ENCODE results near the gene LRCOL1.
"Not testable (repeated sequence)": the region's sequence is repeated elsewhere in the genome, so short reads cannot be mapped to it uniquely, and the experiment has no call there.

Gene LRCOL1

DNA sequence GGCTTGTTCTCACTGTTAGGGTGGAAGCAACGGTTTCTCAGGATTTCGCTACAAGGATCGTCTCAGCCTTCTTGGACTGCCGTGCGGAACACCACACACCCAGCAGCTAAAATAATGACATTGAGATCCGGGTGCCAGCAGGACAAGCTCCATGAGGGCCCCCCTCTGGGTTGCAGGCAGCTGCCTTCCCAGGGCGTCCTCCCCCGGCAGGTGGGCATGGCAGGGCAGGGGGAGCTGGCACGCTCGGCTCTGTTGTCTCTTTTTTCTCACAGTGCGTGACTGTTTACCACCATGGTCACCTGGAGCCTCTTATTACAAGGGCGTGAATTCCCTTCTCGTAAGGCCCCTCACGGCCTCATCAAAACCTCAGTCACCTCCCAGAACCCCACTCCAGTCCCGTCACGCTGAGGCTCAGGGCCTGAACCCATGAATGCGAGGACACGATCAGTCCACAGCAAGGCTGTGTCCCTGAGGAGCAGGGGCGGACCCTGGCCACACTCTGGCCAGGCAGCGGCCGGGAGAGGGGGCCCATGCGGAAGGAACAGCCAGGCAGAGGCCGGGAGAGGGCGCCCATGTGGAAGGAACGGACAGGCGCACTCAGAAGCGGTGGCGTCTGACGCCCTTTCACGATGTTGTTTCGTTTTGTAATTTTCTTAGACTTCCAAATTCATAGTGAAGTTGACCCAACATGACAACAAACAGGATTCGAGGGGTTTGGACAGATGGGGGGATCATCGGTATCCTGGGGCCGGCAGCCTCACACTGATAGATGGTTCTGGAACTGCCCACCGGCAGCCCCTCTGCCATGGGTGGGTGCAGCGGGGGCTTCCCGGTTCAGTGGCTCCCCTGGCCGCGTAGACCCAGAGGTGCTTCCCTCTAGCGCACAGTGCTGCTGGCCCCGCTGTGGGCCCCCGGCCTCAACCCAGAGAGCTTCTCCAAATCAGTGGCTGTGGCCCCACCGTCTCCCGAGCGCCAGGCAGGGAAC, 10.0 kb downstream of the LRCOL1 start:
- DNase-seq, result no peak

GRCh38 chr12:132599502-132599901, 10.9 kb downstream of the LRCOL1 start:
- DNase-seq, result not testable (repeated sequence)

GRCh38 chr12:132597333-132598316, 12.8 kb downstream of the LRCOL1 start:
- no peak for DNase-seq

DNA sequence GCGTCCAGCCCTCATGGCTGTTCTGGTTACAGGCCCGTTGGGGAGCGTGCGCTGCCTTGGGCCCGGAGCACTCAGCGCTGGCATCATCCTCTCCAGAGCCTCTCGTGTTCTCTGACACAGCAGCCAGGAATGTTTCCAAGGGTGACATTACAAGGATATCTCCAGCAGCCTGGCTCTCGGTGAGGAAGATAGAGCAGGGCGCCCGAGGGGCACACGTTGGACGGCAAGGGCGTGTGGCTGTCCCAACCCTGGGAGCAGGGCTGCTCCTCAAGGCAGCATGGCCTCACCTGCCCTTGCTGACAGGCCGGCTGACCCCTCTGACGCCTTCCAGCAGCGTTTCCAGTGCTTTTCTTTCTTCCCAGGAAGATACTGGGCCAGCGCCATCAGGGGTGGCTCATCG, 14.4 kb downstream of the LRCOL1 start:
- DNase-seq, result no peak

DNA sequence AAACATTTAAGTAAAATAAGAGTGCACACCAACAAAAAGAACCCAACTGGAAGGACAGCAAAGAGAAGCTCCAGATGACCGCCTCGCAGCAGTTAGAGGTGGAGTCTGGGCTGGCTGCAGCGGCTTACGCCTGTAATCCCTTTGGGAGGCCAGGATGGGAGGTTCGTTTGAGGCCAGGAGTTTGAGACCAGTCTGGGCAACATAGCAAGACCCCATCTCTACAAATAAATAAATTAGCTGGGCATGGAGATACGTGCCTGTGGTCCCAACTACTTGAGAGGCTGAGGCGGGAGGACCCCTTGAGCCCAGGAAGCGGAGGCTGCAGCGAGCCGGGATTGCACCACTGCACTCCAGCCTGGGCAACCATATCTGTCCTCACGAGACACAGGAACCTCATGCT, 15.2 kb downstream of the LRCOL1 start:
- no peak for DNase-seq

GRCh38 chr12:132593938-132594358, 16.4 kb downstream of the LRCOL1 start:
- peak; percentile 93 for DNase-seq

GRCh38 chr12:132593521-132593920, 16.9 kb downstream of the LRCOL1 start:
- DNase-seq, result no peak

DNA sequence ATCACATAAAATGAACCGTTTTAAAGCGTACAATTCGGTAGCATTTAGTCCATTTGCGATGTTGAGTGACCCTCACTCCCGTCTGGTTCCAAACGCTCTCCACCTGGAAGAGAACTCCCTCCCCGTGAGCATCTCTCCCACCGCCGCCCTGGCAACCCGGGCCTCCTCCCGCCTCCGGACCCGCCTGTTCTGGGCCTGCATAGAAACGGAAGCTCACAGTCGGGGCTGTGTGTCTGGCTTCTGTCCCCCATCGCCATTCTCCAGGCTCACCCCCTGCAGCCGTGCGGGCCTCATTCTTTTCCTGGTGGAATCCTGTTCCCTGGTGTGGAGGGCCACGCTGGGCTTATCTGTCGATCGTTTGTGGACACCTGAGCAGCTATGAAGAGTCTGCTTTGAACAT, 17.3 kb downstream of the LRCOL1 start:
- no peak for DNase-seq

DNA sequence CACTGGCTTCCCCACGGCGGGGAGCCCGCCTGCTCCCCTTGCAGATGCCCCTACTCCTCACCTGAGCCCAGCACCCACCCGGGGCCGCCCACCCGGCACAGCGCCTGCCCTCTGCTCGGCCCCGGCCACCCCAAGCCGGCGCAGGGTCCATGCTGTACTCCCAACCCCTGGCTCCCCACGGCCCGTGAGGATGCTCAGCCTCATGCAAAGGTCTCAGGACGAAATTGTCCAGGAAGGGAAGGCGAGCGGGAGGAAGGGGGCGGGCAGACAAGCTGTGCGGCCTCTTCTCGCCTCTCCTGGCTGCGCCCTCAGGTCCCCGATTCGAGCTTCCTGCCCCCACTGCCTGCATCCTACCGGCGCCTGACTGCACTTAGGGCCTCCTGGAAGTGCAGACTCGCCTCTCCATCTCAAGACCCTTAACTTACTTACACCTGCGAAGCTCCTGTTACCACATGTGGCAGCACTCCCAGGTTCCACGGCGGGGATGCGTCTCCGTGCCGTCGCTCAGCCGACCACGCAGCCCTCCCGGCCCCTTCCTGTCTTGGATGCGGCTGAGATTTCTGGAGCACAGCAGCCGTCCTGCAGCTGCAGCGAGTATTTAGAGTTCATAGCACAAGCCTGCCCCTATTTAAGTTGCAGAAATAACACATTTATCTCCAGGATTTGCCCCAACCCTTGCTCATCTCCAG, 18.0 kb downstream of the LRCOL1 start:
- no peak for DNase-seq

- no peak for DNase-seq
Observed at GRCh38 chr12:132591107-132591935, 19.1 kb downstream of the LRCOL1 start.

- no peak for DNase-seq
Observed at GRCh38 chr12:132588821-132589669, 21.3 kb downstream of the LRCOL1 start.

GRCh38 chr12:132588319-132588718, 22.1 kb downstream of the LRCOL1 start:
- no peak for DNase-seq

DNA sequence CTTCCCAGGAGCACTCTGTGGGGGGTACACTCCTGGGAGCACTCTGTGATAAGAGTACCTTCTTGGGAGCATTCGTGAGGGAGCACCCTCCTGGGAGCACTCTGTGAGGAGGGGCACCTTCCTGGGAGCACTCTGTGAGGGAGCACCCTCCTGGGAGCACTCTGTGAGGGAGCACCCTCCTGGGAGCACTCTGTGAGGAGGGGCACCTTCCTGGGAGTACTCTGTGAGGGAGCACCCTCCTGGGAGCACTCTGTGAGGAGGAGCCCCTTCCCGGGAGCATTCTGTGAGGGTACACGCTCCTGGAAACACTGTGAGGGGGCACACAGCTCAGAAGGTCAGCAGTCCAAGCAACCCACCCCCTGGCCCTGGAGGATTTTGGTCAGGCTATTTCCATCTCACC, 22.6 kb downstream of the LRCOL1 start:
- DNase-seq, result no peak

DNA sequence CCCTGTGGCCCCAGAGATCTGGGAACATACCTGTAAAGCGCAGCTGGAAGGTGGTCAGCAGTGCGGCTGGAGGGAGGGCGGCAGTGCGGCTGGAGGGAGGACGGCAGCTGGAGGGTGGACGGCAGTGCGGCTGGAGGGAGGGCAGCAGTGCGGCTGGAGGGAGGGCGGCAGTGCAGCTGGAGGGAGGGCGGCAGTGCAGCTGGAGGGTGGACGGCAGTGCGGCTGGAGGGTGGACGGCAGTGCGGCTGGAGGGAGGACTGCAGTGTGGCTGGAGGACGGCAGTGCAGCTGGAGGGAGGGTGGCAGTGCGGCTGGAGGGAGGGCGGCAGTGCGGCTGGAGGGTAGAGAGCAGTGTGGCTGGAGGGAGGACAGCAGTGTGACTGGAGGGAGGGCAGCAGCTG, 23.5 kb downstream of the LRCOL1 start:
- DNase-seq, result no peak

DNA sequence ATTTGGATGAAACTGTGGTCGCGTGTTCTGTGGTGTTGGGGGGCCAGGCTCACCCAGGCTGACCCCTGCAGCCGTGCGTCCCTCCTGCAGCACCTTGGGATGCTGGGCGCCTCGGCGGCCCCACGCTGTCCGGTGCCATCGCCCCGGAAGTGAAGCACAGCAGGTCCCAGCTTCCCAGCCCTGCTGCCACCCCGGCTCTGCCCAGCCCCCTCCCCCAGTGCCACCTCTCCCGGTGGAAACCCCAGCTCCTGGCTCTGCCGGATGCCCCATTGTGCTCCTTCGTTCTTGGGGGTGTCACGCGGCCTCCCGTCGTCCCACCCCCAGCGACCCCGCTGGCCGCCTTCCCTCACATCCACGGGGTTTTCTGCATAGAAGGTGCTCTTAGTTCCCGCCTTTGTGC, 25.2 kb downstream of the LRCOL1 start:
- DNase-seq, result no peak

GRCh38 chr12:132584429-132584828, 26.0 kb downstream of the LRCOL1 start:
- DNase-seq, result no peak

GRCh38 chr12:132583736-132584135, 26.6 kb downstream of the LRCOL1 start:
- no peak for DNase-seq

DNA sequence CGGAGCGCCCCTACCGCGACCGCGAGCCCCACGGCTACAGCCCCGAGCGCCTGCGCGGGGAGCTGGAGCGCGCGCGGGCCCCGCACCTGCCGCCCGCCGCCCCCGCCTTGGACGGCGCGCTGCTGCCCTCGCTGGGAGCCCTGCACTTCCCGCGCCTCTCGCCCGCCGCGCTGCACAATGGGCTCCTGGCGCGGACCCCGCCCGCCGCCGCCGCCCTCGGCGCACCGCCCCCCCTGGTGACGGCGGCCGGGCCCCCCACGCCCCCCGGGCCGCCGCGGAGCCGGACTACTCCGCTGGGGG, 27.0 kb downstream of the LRCOL1 start:
- no peak for DNase-seq

GRCh38 chr12:132582582-132583410, 27.6 kb downstream of the LRCOL1 start:
- no peak for DNase-seq

DNA sequence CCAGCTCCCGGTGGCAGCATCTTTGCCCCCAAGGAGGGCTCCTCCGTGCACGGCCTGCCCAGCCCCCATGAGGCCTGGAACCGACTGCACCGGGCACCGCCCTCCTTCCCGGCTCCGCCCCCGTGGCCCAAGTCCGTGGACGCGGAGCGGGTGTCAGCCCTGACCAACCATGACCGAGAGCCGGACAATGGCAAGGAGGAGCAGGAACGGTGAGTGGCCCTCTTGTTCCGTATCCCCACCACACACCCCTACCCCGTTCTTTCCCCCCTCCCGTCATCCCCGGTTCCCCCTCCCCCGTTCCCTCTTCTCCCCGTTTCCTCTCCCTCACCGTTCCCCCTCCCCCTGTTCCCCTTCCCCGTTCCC, 28.3 kb downstream of the LRCOL1 start:
- DNase-seq, result no peak

Measured in NCI-H1048 (cell line).